HepG2 (cell line): ENCODE measurements around the gene VWA2. TPM values are rescaled to one million over a fixed set of nuclear protein-coding genes. Genes with fewer than 3 reads are reported as not detected.

Experiments
- ATAC-seq: fragments of 200-7000 bp; cut with Tn5 transposase; 3 replicates; pipeline ENCODE4 v1.9.1; 2020; ENCODE audit warnings: mild to moderate bottlenecking, moderate library complexity
- BruUV-seq: library from RNA; stranded (reverse); fragments of 400-500 nt; replicated peaks from 2 replicates; lab custom pipeline; 2021; lab: Mats Ljungman, UMichigan
- CTCF ChIA-PET: fragments of 300-600 bp; formaldehyde crosslinking; extraction: SDS; loops from one replicate; lab custom pipeline; 2021; ENCODE audit warnings: low total read pairs, inconsistent platforms, low intra/inter-chr PET ratio; lab: Yijun Ruan, JAX
- POLR2A ChIA-PET: fragments of 350-600 bp; sonication (Branson Sonifier 250); formaldehyde crosslinking; loops from one replicate; lab custom pipeline; 2020; ENCODE audit warnings: antibody characterized with exemption, inconsistent platforms; lab: Yijun Ruan, JAX
- DNase-seq: peaks from one replicate; pipeline ENCODE4 v3.0.0-alpha.2; 2015; ENCODE audit warnings: low spot score
- FAIRE-seq: peaks from 3 replicates; lab custom pipeline; 2011; peaks lifted over from hg19 to GRCh38; lab: Jason Lieb, UNC
- H2AFZ ChIP-seq: one replicate; pipeline ENCODE4 v1.6.1; 2011; ENCODE audit warnings: low read length, inconsistent platforms
- H3K27ac ChIP-seq: fragments of 300-600 bp; 3 replicates; pipeline ENCODE4 v1.8.0; 2011; ENCODE audit warnings: mixed run types, mild to moderate bottlenecking, mixed read lengths, low read length, inconsistent platforms; ENCODE audit not compliant: insufficient read depth; ENCODE audit errors: extremely low read length
- H3K27me3 ChIP-seq, 2 experiments: fragments of 200-600 bp in 1 of 2; 2 replicates in 1 of 2; 3 replicates in 1 of 2; pipeline versions ENCODE4 v1.6.0 to v1.8.0; 2011; ENCODE audit warnings: low read length in 2 of 2, mild to moderate bottlenecking in 2 of 2, moderate library complexity in 2 of 2, inconsistent platforms in 1 of 2; ENCODE audit not compliant: insufficient read depth in 2 of 2, control insufficient read depth in 1 of 2
- H3K36me3 ChIP-seq, 2 experiments: fragments of 200-600 bp in 1 of 2; replicated peaks in 1 of 2; 2 replicates in 1 of 2; 3 replicates in 1 of 2; pipeline versions ENCODE4 v1.5.1 to v1.8.0; 2011; ENCODE audit warnings: low read length in 2 of 2, inconsistent platforms in 1 of 2; ENCODE audit not compliant: insufficient read depth in 2 of 2, control insufficient read depth in 1 of 2
- H3K4me1 ChIP-seq: 2 replicates; pipeline ENCODE4 v1.5.1; 2012; ENCODE audit warnings: low read length, inconsistent platforms; ENCODE audit not compliant: insufficient read depth
- H3K4me2 ChIP-seq: 2 replicates; pipeline ENCODE4 v1.6.0; 2011; ENCODE audit warnings: low read depth, low read length, inconsistent platforms
- H3K4me3 ChIP-seq, 3 experiments: fragments of 200-600 bp in 1 of 3; sonication (generic), shearing (Covaris generic) in 1 of 3; replicated peaks in 1 of 3; 2 replicates each; pipeline ENCODE4 v1.5.1; 2011 to 2016; ENCODE audit warnings: low read length in 3 of 3, inconsistent platforms in 2 of 3, low read depth in 2 of 3, mild to moderate bottlenecking in 2 of 3, control low read depth in 1 of 3, mixed read lengths in 1 of 3; ENCODE audit not compliant: insufficient read depth in 1 of 3
- H3K79me2 ChIP-seq: one replicate; pipeline ENCODE4 v1.6.1; 2011; ENCODE audit warnings: low read length, inconsistent platforms; ENCODE audit not compliant: insufficient read depth
- H3K9ac ChIP-seq: 2 replicates; pipeline ENCODE4 v1.6.0; 2011; ENCODE audit warnings: mild to moderate bottlenecking, low read depth, low read length, inconsistent platforms; ENCODE audit not compliant: insufficient read depth
- H3K9me3 ChIP-seq: 2 replicates; pipeline ENCODE4 v1.5.1; 2012; ENCODE audit warnings: mild to moderate bottlenecking, low read length
- H4K20me1 ChIP-seq: 2 replicates; pipeline ENCODE4 v1.6.0; 2011; ENCODE audit warnings: inconsistent platforms, mild to moderate bottlenecking, low read length, moderate library complexity; ENCODE audit not compliant: insufficient read depth
- GRHL1 ChIP-seq: sonication (generic); formaldehyde crosslinking; conservative IDR thresholded peaks from 2 replicates; pipeline ENCODE4 v1.8.0; 2022; ENCODE audit warnings: missing genetic modification reagents
- JARID2 ChIP-seq: sonication (generic); formaldehyde crosslinking; IDR thresholded peaks from 2 replicates; pipeline ENCODE4 v1.8.1; 2023; ENCODE audit warnings: missing genetic modification reagents, inconsistent platforms; ENCODE audit not compliant: insufficient replicate concordance
- MXD4 ChIP-seq: IDR thresholded peaks from 2 replicates; pipeline ENCODE4 v1.6.1; 2016; ENCODE audit warnings: mild to moderate bottlenecking, missing biosample characterization, missing genetic modification reagents
- SUZ12 ChIP-seq: fragments of 150-350 bp; IDR thresholded peaks from 2 replicates; pipeline ENCODE4 v1.6.1; 2014; ENCODE audit warnings: low read depth, low read length
- ZNF383 ChIP-seq: sonication (generic); formaldehyde crosslinking; IDR thresholded peaks from 2 replicates; pipeline ENCODE4 v1.4.0; 2020; ENCODE audit warnings: missing genetic modification reagents, mild to moderate bottlenecking, borderline replicate concordance
- ZNF484 ChIP-seq: sonication (generic); formaldehyde crosslinking; IDR thresholded peaks from 2 replicates; pipeline ENCODE4 v1.5.1; 2020; ENCODE audit warnings: mild to moderate bottlenecking, low read depth, missing genetic modification reagents, borderline replicate concordance
- ZNF563 ChIP-seq: sonication (generic); formaldehyde crosslinking; IDR thresholded peaks from 2 replicates; pipeline ENCODE4 v1.8.0; 2022; ENCODE audit warnings: mild to moderate bottlenecking, moderate library complexity, missing genetic modification reagents
- ZNF607 ChIP-seq: sonication (generic); formaldehyde crosslinking; IDR thresholded peaks from 2 replicates; pipeline ENCODE4 v1.5.1; 2020; ENCODE audit warnings: missing genetic modification reagents, mild to moderate bottlenecking, borderline replicate concordance
- ZNF687 ChIP-seq: sonication (generic); formaldehyde crosslinking; IDR thresholded peaks from 2 replicates; pipeline ENCODE4 v1.5.1; 2020; ENCODE audit warnings: mild to moderate bottlenecking, missing genetic modification reagents, moderate library complexity
- WGBS: methylation state at CpG from one replicate; pipeline ENCODE4 v1.1.6; 2017; ENCODE audit warnings: low lambda C conversion rate; 5-methylcytosine and 5-hydroxymethylcytosine counted together
- in situ Hi-C: cut with HindIII; loops from 2 replicates; pipeline ENCODE4 v1.10.0; 2017; ENCODE audit warnings: low pct_unique_long_range_greater_than_20kb; ENCODE audit not compliant: extremely low pct_ligation_motif_present
- intact Hi-C: fragments of 100-400 bp; cut with micrococcal nuclease; formaldehyde crosslinking; loops from one replicate; pipeline ENCODE4 v1.10.0; 2022; ENCODE audit not compliant: unreplicated experiment
- polyA plus RNA-seq, 8 experiments: library from polyadenylated mRNA; depleted of rRNA in 3 of 8; stranded (reverse) in 7 of 8; unstranded in 1 of 8; fragments of >200 nt; fragmentation: Illumina TruSeq in 4 of 8; extraction: Trizol in 4 of 8; gene quantifications; 2 replicates each; pipeline versions ENCODE4 v1.2.1 to v1.2.3, GENCODE V29; 2011 to 2016; ENCODE audit warnings: low read depth in 4 of 8, missing spikeins in 1 of 8, mixed read lengths in 1 of 8; ENCODE audit not compliant: insufficient read depth in 1 of 8
- total RNA-seq, 5 experiments: library from RNA; depleted of rRNA; stranded (reverse); fragments of >200 nt; fragmentation: Illumina TruSeq; extraction: Trizol; gene quantifications; 2 replicates each; pipeline ENCODE4 v1.2.3, GENCODE V29; 2016; ENCODE audit warnings: low read depth in 1 of 5

Gene VWA2
- total and polyA plus RNA-seq, 2 of the 13 experiments (the other 11 are each of a cell fraction or from before 2014, with no cell fraction given) = not detected

GRCh38 chr10:114259824-114260223 lies 20.8 kb downstream of the VWA2 start (continued):
- TF ChIP-seq ZNF687 (CRISPR knock-in tag) = no peak
- no peak for TF ChIP-seq JARID2 (CRISPR knock-in tag)
- no peak for TF ChIP-seq ZNF383 (CRISPR knock-in tag)
- TF ChIP-seq ZNF484 (CRISPR knock-in tag) = no peak

GRCh38 chr10:114260366-114260765 lies 21.3 kb downstream of the VWA2 start:
- intact Hi-C loops = no loop called here

More at GRCh38 chr10:114260366-114260765, 21.3 kb downstream of the VWA2 start:
- no peak overlapping the region for H3K9ac ChIP-seq
- H2AFZ ChIP-seq = no peak overlapping the region
- in situ Hi-C loops = no loop called here
- no peaks in the 10 kb centered on the region for H3K9me3 ChIP-seq
- no peak for FAIRE-seq
- BruUV-seq = no TSS peak
- WGBS = 48% methylated on average over 4 of the region's 5 CpGs
- CTCF ChIA-PET = no interaction called here
- H3K27me3 ChIP-seq = no peaks in the 10 kb centered on the region
- H3K4me3 ChIP-seq = no peak overlapping the region
- no peak overlapping the region for H3K4me2 ChIP-seq
- H3K36me3 ChIP-seq = no peaks in the 10 kb centered on the region
- TF ChIP-seq SUZ12 = no peak
- TF ChIP-seq MXD4 (CRISPR knock-in tag) = no peak
- TF ChIP-seq GRHL1 = no peak
- TF ChIP-seq ZNF563 (CRISPR knock-in tag) = no peak
- TF ChIP-seq ZNF607 = no peak
- TF ChIP-seq, all 625 proteins: peak for 0
- Histone ChIP-seq H3K4me1 (no peaks in the 10 kb centered on the region), H4K20me1 (no peaks in the 10 kb centered on the region), H3K79me2 (no peaks in the 10 kb centered on the region), H3K27ac (no peak overlapping the region)
- POLR2A ChIA-PET = no interaction called here
- DNase-seq (no peak), ATAC-seq (no peak)
